Panc1 (cell line): ENCODE measurements around the gene CCDC59. TPM values are rescaled to one million over a fixed set of nuclear protein-coding genes. Genes with fewer than 3 reads are reported as not detected.
"Not testable (repeated sequence)": the region's sequence is repeated elsewhere in the genome, so short reads cannot be mapped to it uniquely, and the experiment has no call there.

Experiments used
- ATAC-seq: fragments of 200-7000 bp; cut with Tn5 transposase; 2 replicates; pipeline ENCODE4 v1.9.1; 2020; ENCODE audit warnings: mild to moderate bottlenecking, moderate library complexity
- BruUV-seq: library from RNA; stranded (reverse); fragments of 400-500 nt; replicated peaks from 2 replicates; lab custom pipeline; 2021; lab: Mats Ljungman, UMichigan
- CTCF ChIA-PET: fragments of 300-600 bp; sonication (Branson Sonifier 250); formaldehyde crosslinking; loops from one replicate; lab custom pipeline; 2022; ENCODE audit warnings: antibody characterized with exemption; lab: Charles Lee
- POLR2A ChIA-PET: fragments of 300-600 bp; sonication (Branson Sonifier 250); formaldehyde crosslinking; loops from one replicate; lab custom pipeline; 2022; ENCODE audit warnings: antibody characterized with exemption; lab: Charles Lee
- DNase-seq: peaks from one replicate; pipeline ENCODE4 v3.0.0-alpha.2; 2010; ENCODE audit warnings: low read depth, low spot score
- H3K27ac ChIP-seq: 2 replicates; pipeline ENCODE4 v1.5.1; 2011; ENCODE audit warnings: mild to moderate bottlenecking, low read length, inconsistent platforms
- H3K27me3 ChIP-seq: fragments of 200-500 bp; sonication (Bioruptor generic); 2 replicates; pipeline ENCODE4 v1.6.0; 2014; ENCODE audit warnings: low read length, inconsistent platforms; ENCODE audit not compliant: control insufficient read depth, insufficient read depth
- H3K36me3 ChIP-seq: fragments of 200-500 bp; sonication (Bioruptor generic); 2 replicates; pipeline ENCODE4 v1.5.1; 2014; ENCODE audit warnings: inconsistent platforms, mild to moderate bottlenecking, low read length, moderate library complexity; ENCODE audit not compliant: control insufficient read depth, insufficient read depth
- H3K4me1 ChIP-seq: 2 replicates; pipeline ENCODE4 v1.5.1; 2011; ENCODE audit warnings: inconsistent platforms, mild to moderate bottlenecking, low read length, moderate library complexity; ENCODE audit not compliant: control insufficient read depth, insufficient read depth
- H3K4me3 ChIP-seq, 2 experiments: 2 replicates each; pipeline ENCODE4 v1.5.1; 2011 to 2012; ENCODE audit warnings: low read depth in 2 of 2, low read length in 2 of 2, mild to moderate bottlenecking in 2 of 2, inconsistent platforms in 1 of 2, moderate library complexity in 1 of 2
- H3K9me3 ChIP-seq: fragments of 200-500 bp; sonication (Bioruptor generic); 2 replicates; pipeline ENCODE4 v1.5.1; 2014; ENCODE audit warnings: low read depth, mild to moderate bottlenecking, inconsistent platforms, low read length, moderate library complexity; ENCODE audit not compliant: control insufficient read depth, insufficient read depth
- CTCF ChIP-seq: fragments of 450-650 bp; IDR thresholded peaks from 2 replicates; pipeline ENCODE4 v1.5.1; 2017; ENCODE audit warnings: mild to moderate bottlenecking
- POLR2AphosphoS5 ChIP-seq: IDR thresholded peaks from 2 replicates; pipeline ENCODE4 v1.6.1; 2012; ENCODE audit warnings: mild to moderate bottlenecking, low read depth, low read length, moderate library complexity
- SIN3A ChIP-seq: IDR thresholded peaks from 2 replicates; pipeline ENCODE4 v1.6.1; 2012; ENCODE audit warnings: low read depth, mild to moderate bottlenecking, low read length, moderate library complexity, borderline replicate concordance; ENCODE audit not compliant: insufficient read depth
- TCF7L2 ChIP-seq: IDR thresholded peaks from 2 replicates; pipeline ENCODE4 v1.6.1; 2011; ENCODE audit warnings: mild to moderate bottlenecking, low read depth, low read length, inconsistent platforms
- in situ Hi-C: cut with HindIII; loops from 2 replicates; pipeline ENCODE4 v1.10.0; 2016; ENCODE audit warnings: low sequenced_read_pairs, low pct_unique_long_range_greater_than_20kb
- intact Hi-C: fragments of 100-400 bp; cut with micrococcal nuclease; formaldehyde crosslinking; loops from one replicate; pipeline ENCODE4 v1.10.0; 2022; ENCODE audit not compliant: unreplicated experiment
- total RNA-seq: library from RNA; stranded (reverse); gene quantifications from one replicate; pipeline ENCODE4 v1.2.1, GENCODE V29; 2021; ENCODE audit not compliant: unreplicated experiment
- TF ChIP-seq, protein P1 (sequence below), 2 experiments: IDR thresholded peaks; 2 replicates each; pipeline ENCODE4 v1.6.1; 2011 to 2012; ENCODE audit warnings: low read depth in 2 of 2, control low read depth in 1 of 2, low read length in 1 of 2, mild to moderate bottlenecking in 1 of 2, moderate library complexity in 1 of 2; ENCODE audit not compliant: insufficient read depth in 1 of 2

CCDC59 gene
- total RNA-seq, 1 experiment from 2014 or later = 39.8 TPM

GRCh38 chr12:82361461-82361915 lies 3.3 kb upstream of the CCDC59 start:
- in situ Hi-C loops (no loop called here), intact Hi-C loops (no loop called here)
- ChIA-PET POLR2A (no interaction called here), CTCF (interaction anchor here (0.6 kb wide), 1 partner anchor 424 kb away, joined by 5 read pairs; no protein-coding TSS in a partner anchor)
- Histone ChIP-seq H3K36me3 (peaks cover 9% of the 10 kb centered on the region), H3K27me3 (no peaks in the 10 kb centered on the region), H3K27ac (no peak overlapping the region), H3K4me1 (peaks cover 8% of the 10 kb centered on the region), H3K9me3 (no peaks in the 10 kb centered on the region), H3K4me3 (no peak overlapping the region)
- no peak for ATAC-seq
- no peak for DNase-seq
- BruUV-seq = no TSS peak
- TF ChIP-seq TCF7L2 (no peak), POLR2AphosphoS5 (no peak), SIN3A (no peak), CTCF (no peak)
- TF ChIP-seq, protein P1, sequence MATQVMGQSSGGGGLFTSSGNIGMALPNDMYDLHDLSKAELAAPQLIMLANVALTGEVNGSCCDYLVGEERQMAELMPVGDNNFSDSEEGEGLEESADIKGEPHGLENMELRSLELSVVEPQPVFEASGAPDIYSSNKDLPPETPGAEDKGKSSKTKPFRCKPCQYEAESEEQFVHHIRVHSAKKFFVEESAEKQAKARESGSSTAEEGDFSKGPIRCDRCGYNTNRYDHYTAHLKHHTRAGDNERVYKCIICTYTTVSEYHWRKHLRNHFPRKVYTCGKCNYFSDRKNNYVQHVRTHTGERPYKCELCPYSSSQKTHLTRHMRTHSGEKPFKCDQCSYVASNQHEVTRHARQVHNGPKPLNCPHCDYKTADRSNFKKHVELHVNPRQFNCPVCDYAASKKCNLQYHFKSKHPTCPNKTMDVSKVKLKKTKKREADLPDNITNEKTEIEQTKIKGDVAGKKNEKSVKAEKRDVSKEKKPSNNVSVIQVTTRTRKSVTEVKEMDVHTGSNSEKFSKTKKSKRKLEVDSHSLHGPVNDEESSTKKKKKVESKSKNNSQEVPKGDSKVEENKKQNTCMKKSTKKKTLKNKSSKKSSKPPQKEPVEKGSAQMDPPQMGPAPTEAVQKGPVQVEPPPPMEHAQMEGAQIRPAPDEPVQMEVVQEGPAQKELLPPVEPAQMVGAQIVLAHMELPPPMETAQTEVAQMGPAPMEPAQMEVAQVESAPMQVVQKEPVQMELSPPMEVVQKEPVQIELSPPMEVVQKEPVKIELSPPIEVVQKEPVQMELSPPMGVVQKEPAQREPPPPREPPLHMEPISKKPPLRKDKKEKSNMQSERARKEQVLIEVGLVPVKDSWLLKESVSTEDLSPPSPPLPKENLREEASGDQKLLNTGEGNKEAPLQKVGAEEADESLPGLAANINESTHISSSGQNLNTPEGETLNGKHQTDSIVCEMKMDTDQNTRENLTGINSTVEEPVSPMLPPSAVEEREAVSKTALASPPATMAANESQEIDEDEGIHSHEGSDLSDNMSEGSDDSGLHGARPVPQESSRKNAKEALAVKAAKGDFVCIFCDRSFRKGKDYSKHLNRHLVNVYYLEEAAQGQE (IDR thresholded peaks at IDR 0.05; ENCODE audit: insufficient read depth in 1 of 2, low read depth in 2 of 2, low read length in 1 of 2) = no peak

GRCh38 chr12:82360834-82361233 lies 2.6 kb upstream of the CCDC59 start:
- in situ Hi-C loops, intact Hi-C loops, BruUV-seq, H3K4me1 ChIP-seq, ATAC-seq, H3K27ac ChIP-seq, H3K27me3 ChIP-seq, H3K9me3 ChIP-seq, DNase-seq, POLR2A ChIA-PET, H3K4me3 ChIP-seq: not testable (repeated sequence)
- peaks cover 13% of the 10 kb centered on the region for H3K36me3 ChIP-seq
- CTCF ChIA-PET = interaction anchor here (0.6 kb wide), 1 partner anchor 425 kb away, joined by 5 read pairs; no protein-coding TSS in a partner anchor

DNA sequence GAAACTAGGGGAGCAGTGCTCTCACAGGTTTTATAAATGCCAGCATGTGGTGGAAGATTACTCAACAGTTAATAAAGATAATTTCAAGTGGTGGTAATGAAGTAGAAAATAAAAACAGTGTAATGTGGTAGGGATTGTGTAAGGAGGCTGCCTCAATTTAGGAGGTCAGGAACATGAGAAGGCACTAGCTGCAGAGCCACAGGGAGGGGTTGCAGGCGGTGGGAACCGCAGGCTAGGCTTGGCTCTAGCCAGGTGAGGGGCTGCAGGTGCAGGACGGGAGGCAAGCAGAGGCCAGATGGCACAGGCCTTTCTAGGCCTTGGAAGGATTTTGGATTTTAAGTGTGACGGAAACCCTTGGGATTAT lies 910 bp upstream of the CCDC59 start:
- POLR2A ChIA-PET = no interaction called here
- in situ Hi-C loops (no loop called here), intact Hi-C loops (no loop called here)
- CTCF ChIA-PET = no interaction called here
- H3K27ac ChIP-seq = peak overlapping the region; percentile 73
- H3K4me3 ChIP-seq = peak overlapping the region; percentile 99 to 100
- H3K36me3 ChIP-seq = peaks cover 30% of the 10 kb centered on the region
- TF ChIP-seq, protein P1 (IDR thresholded peaks at IDR 0.05; ENCODE audit: insufficient read depth in 1 of 2, low read depth in 2 of 2, low read length in 1 of 2) = no peak
- TF ChIP-seq POLR2AphosphoS5 (no peak), TCF7L2 (no peak), CTCF (no peak), SIN3A (no peak)
- BruUV-seq = TSS peak; percentile 69
- ATAC-seq (0 out of 2 replicates have a peak, but pooled peaks have one; percentile 13), DNase-seq (no peak)
- H3K4me1 ChIP-seq = peaks cover 8% of the 10 kb centered on the region
- H3K9me3 ChIP-seq = no peaks in the 10 kb centered on the region
- no peaks in the 10 kb centered on the region for H3K27me3 ChIP-seq
